Measurements from ENCODE around the gene TENT4A.

DNA sequence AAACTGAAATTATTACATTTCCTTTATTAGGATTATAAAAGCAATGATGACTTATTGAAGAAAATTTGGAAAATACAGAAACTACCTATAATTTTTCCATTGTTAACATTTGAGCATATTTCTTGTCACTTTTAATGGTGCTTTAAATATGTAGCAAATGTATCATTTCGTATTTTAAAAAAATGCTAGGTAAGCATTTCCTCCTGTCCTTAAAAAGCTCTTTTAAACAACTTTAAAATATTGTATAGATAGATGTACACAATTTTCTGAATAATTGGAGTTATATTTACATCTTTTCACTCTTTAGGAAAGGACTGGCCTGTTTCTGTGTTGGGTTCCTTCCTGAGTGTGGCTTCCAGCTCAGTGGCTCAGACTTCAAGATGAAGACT, 15.6 kb downstream of the TENT4A start:
- TF ChIP-seq ESRRA (CRISPR knock-in tag; IDR thresholded peaks at IDR 0.05; ENCODE audit: borderline replicate concordance): no peak
- TF ChIP-seq, protein P1, sequence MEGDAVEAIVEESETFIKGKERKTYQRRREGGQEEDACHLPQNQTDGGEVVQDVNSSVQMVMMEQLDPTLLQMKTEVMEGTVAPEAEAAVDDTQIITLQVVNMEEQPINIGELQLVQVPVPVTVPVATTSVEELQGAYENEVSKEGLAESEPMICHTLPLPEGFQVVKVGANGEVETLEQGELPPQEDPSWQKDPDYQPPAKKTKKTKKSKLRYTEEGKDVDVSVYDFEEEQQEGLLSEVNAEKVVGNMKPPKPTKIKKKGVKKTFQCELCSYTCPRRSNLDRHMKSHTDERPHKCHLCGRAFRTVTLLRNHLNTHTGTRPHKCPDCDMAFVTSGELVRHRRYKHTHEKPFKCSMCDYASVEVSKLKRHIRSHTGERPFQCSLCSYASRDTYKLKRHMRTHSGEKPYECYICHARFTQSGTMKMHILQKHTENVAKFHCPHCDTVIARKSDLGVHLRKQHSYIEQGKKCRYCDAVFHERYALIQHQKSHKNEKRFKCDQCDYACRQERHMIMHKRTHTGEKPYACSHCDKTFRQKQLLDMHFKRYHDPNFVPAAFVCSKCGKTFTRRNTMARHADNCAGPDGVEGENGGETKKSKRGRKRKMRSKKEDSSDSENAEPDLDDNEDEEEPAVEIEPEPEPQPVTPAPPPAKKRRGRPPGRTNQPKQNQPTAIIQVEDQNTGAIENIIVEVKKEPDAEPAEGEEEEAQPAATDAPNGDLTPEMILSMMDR (IDR thresholded peaks at IDR 0.05): no peak
- TF ChIP-seq, protein P2, sequence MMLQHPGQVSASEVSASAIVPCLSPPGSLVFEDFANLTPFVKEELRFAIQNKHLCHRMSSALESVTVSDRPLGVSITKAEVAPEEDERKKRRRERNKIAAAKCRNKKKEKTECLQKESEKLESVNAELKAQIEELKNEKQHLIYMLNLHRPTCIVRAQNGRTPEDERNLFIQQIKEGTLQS (CRISPR knock-in tag; conservative IDR thresholded peaks at IDR 0.05): no peak
- no peak for TF ChIP-seq FOXP1 (CRISPR knock-in tag; IDR thresholded peaks at IDR 0.05; ENCODE audit: borderline replicate concordance)
- no peak for TF ChIP-seq ATF1 (CRISPR knock-in tag; IDR thresholded peaks at IDR 0.05)
- TF ChIP-seq FOXJ3 (CRISPR knock-in tag; IDR thresholded peaks at IDR 0.05; ENCODE audit: borderline replicate concordance): no peak
- no peak for TF ChIP-seq JUN (CRISPR knock-in tag; IDR thresholded peaks at IDR 0.05)
- no peak for TF ChIP-seq TP53 (CRISPR knock-in tag; IDR thresholded peaks at IDR 0.05)

All from WTC11 (cell line).